HepG2 (cell line): ENCODE measurements around the gene TRMT5. TPM values are rescaled to one million over a fixed set of nuclear protein-coding genes. Genes with fewer than 3 reads are reported as not detected.

Experiments
- EP300 ChIP-seq, 3 experiments: sonication (generic) in 1 of 3; formaldehyde crosslinking in 1 of 3; IDR thresholded peaks; 2 replicates each; pipeline versions ENCODE4 v1.5.1 to v1.6.1; 2011 to 2020; ENCODE audit warnings: low read depth in 2 of 3, low read length in 2 of 3, borderline replicate concordance in 1 of 3, improper control_type of control experiment in 1 of 3, mild to moderate bottlenecking in 1 of 3, missing genetic modification reagents in 1 of 3, moderate library complexity in 1 of 3
- FOXP1 ChIP-seq, 2 experiments: fragments of 450-650 bp in 1 of 2; IDR thresholded peaks; 2 replicates each; pipeline ENCODE4 v1.6.1; 2017 to 2018; ENCODE audit warnings: antibody characterized with exemption in 1 of 2
- ISL2 ChIP-seq: sonication (generic); formaldehyde crosslinking; IDR thresholded peaks from 2 replicates; pipeline ENCODE4 v1.5.0; 2020; ENCODE audit warnings: missing genetic modification reagents
- KAT8 ChIP-seq: IDR thresholded peaks from 2 replicates; pipeline ENCODE4 v1.6.1; 2016; ENCODE audit warnings: missing genetic modification reagents, missing compliant biosample characterization
- LCORL ChIP-seq, 2 experiments: fragments of 450-650 bp in 1 of 2; sonication (generic) in 1 of 2; formaldehyde crosslinking in 1 of 2; IDR thresholded peaks; 2 replicates each; pipeline versions ENCODE4 v1.5.0 to v1.6.1; 2017 to 2020; ENCODE audit warnings: antibody characterized with exemption in 1 of 2, missing genetic modification reagents in 1 of 2
- MXI1 ChIP-seq: IDR thresholded peaks from 3 replicates; pipeline ENCODE4 v1.6.1; 2012; ENCODE audit warnings: low read depth, low read length, inconsistent platforms, borderline replicate concordance
- NR2F6 ChIP-seq, 2 experiments: IDR thresholded peaks; 2 replicates each; pipeline ENCODE4 v1.6.1; 2016; ENCODE audit warnings: antibody characterized with exemption in 1 of 2, mild to moderate bottlenecking in 1 of 2
- STAT5B ChIP-seq: sonication (generic); formaldehyde crosslinking; IDR thresholded peaks from 2 replicates; pipeline ENCODE4 v1.4.0; 2020; ENCODE audit warnings: missing genetic modification reagents
- TEAD2 ChIP-seq: sonication (generic); formaldehyde crosslinking; IDR thresholded peaks from 2 replicates; pipeline ENCODE4 v1.9.0; 2021; ENCODE audit warnings: missing genetic modification reagents
- TEAD3 ChIP-seq: optimal IDR thresholded peaks from 2 replicates; pipeline ENCODE3; 2016; ENCODE audit warnings: borderline replicate concordance
- XRCC5 ChIP-seq: fragments of 200-400 bp; formaldehyde crosslinking; optimal IDR thresholded peaks from 2 replicates; pipeline ENCODE3; 2017; ENCODE audit warnings: mild to moderate bottlenecking, low read length
- YY1 ChIP-seq: IDR thresholded peaks from 2 replicates; pipeline ENCODE4 v1.6.1; 2011; ENCODE audit warnings: low read length, low read depth, moderate library complexity, mild to moderate bottlenecking; ENCODE audit not compliant: insufficient read depth, insufficient replicate concordance
- ZBTB7B ChIP-seq: sonication (generic); formaldehyde crosslinking; IDR thresholded peaks from 2 replicates; pipeline ENCODE4 v1.4.0; 2020; ENCODE audit warnings: missing genetic modification reagents
- ZNF17 ChIP-seq: sonication (generic); formaldehyde crosslinking; IDR thresholded peaks from 2 replicates; pipeline ENCODE4 v1.5.0; 2020; ENCODE audit warnings: mild to moderate bottlenecking, missing genetic modification reagents
- ZSCAN21 ChIP-seq: sonication (generic); formaldehyde crosslinking; IDR thresholded peaks from 2 replicates; pipeline ENCODE4 v1.8.0; 2022; ENCODE audit warnings: mild to moderate bottlenecking, missing genetic modification reagents, moderate library complexity, borderline replicate concordance
- polyA plus RNA-seq, 8 experiments: library from polyadenylated mRNA; depleted of rRNA in 3 of 8; stranded (reverse) in 7 of 8; unstranded in 1 of 8; fragments of >200 nt; fragmentation: Illumina TruSeq in 4 of 8; extraction: Trizol in 4 of 8; gene quantifications; 2 replicates each; pipeline versions ENCODE4 v1.2.1 to v1.2.3, GENCODE V29; 2011 to 2016; ENCODE audit warnings: low read depth in 4 of 8, missing spikeins in 1 of 8, mixed read lengths in 1 of 8; ENCODE audit not compliant: insufficient read depth in 1 of 8
- total RNA-seq, 5 experiments: library from RNA; depleted of rRNA; stranded (reverse); fragments of >200 nt; fragmentation: Illumina TruSeq; extraction: Trizol; gene quantifications; 2 replicates each; pipeline ENCODE4 v1.2.3, GENCODE V29; 2016; ENCODE audit warnings: low read depth in 1 of 5
- TF ChIP-seq, protein P1 (sequence below): sonication (generic); formaldehyde crosslinking; IDR thresholded peaks from 2 replicates; pipeline ENCODE4 v1.5.1; 2020; ENCODE audit warnings: mild to moderate bottlenecking, missing genetic modification reagents, moderate library complexity
- TF ChIP-seq, protein P2 (sequence below): sonication (generic); formaldehyde crosslinking; IDR thresholded peaks from 2 replicates; pipeline ENCODE4; 2020; ENCODE audit warnings: missing genetic modification reagents, mild to moderate bottlenecking, borderline replicate concordance
- TF ChIP-seq, protein P3 (sequence below): sonication (generic); formaldehyde crosslinking; IDR thresholded peaks from 2 replicates; pipeline ENCODE4 v1.8.1; 2023; ENCODE audit warnings: mild to moderate bottlenecking, missing genetic modification reagents
- TF ChIP-seq, protein P4 (sequence below): sonication (generic); formaldehyde crosslinking; IDR thresholded peaks from 2 replicates; pipeline ENCODE4 v1.4.0; 2020; ENCODE audit warnings: missing genetic modification reagents

Gene TRMT5
- total and polyA plus RNA-seq, 2 of the 13 experiments (the other 11 are each of a cell fraction or from before 2014, with no cell fraction given) = 3.6 to 16.0 TPM

DNA sequence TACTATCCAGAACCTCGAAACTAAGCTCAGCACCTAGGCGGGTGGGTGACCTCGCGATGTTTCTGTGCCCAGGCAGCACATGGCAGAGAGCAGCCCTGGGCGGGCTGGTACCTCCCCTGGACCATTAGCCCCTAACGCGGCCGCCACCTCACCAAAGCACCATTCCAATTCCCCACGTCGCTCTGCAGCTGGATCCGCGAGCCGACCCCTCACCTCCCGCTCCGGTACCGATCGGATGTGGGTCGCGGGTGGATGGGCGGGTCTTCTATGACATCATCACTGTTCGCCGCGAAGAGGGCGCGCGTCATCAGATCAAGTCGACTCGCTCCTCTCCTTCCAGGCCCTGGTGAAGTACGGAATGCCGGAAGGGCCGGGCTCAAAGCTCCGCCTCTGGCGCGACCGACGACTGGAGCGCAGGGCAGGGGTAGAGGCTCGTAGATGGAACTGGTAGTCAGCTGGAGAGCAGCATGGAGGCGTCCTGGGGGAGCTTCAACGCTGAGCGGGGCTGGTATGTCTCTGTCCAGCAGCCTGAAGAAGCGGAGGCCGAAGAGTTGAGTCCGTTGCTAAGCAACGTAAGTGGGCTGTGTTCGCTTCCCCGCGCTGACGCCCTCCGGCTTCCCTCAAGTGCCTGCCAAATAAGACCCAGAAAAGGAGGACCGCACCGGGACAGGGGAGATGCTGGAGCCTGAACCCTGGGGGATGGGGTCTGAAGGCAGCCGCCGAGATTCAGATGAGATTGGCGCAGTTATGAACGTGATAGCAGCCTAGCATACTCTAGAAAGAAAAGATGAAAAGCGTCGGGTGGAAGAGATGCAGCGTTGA, at the start of gene TRMT5, which contains the start of gene SLC38A6 (continued):
- TF ChIP-seq, protein P1, sequence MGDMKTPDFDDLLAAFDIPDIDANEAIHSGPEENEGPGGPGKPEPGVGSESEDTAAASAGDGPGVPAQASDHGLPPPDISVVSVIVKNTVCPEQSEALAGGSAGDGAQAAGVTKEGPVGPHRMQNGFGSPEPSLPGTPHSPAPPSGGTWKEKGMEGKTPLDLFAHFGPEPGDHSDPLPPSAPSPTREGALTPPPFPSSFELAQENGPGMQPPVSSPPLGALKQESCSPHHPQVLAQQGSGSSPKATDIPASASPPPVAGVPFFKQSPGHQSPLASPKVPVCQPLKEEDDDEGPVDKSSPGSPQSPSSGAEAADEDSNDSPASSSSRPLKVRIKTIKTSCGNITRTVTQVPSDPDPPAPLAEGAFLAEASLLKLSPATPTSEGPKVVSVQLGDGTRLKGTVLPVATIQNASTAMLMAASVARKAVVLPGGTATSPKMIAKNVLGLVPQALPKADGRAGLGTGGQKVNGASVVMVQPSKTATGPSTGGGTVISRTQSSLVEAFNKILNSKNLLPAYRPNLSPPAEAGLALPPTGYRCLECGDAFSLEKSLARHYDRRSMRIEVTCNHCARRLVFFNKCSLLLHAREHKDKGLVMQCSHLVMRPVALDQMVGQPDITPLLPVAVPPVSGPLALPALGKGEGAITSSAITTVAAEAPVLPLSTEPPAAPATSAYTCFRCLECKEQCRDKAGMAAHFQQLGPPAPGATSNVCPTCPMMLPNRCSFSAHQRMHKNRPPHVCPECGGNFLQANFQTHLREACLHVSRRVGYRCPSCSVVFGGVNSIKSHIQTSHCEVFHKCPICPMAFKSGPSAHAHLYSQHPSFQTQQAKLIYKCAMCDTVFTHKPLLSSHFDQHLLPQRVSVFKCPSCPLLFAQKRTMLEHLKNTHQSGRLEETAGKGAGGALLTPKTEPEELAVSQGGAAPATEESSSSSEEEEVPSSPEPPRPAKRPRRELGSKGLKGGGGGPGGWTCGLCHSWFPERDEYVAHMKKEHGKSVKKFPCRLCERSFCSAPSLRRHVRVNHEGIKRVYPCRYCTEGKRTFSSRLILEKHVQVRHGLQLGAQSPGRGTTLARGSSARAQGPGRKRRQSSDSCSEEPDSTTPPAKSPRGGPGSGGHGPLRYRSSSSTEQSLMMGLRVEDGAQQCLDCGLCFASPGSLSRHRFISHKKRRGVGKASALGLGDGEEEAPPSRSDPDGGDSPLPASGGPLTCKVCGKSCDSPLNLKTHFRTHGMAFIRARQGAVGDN (CRISPR knock-in tag) = peak; percentile 93
- peak; percentile 16 to 43; a peak in 2 of 4 replicates for TF ChIP-seq EP300 (IDR thresholded peaks at IDR 0.05; ENCODE audit: low read depth in 2 of 2, low read length in 2 of 2)
- no peak for TF ChIP-seq EP300 (CRISPR knock-in tag; IDR thresholded peaks at IDR 0.05; ENCODE audit: borderline replicate concordance)
- TF ChIP-seq, protein P2, sequence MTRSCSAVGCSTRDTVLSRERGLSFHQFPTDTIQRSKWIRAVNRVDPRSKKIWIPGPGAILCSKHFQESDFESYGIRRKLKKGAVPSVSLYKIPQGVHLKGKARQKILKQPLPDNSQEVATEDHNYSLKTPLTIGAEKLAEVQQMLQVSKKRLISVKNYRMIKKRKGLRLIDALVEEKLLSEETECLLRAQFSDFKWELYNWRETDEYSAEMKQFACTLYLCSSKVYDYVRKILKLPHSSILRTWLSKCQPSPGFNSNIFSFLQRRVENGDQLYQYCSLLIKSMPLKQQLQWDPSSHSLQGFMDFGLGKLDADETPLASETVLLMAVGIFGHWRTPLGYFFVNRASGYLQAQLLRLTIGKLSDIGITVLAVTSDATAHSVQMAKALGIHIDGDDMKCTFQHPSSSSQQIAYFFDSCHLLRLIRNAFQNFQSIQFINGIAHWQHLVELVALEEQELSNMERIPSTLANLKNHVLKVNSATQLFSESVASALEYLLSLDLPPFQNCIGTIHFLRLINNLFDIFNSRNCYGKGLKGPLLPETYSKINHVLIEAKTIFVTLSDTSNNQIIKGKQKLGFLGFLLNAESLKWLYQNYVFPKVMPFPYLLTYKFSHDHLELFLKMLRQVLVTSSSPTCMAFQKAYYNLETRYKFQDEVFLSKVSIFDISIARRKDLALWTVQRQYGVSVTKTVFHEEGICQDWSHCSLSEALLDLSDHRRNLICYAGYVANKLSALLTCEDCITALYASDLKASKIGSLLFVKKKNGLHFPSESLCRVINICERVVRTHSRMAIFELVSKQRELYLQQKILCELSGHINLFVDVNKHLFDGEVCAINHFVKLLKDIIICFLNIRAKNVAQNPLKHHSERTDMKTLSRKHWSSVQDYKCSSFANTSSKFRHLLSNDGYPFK (CRISPR knock-in tag) = peak; percentile 87; the same call in 1 of the 2 replicates
- no peak for TF ChIP-seq LCORL (IDR thresholded peaks at IDR 0.05)
- no peak for TF ChIP-seq LCORL (CRISPR knock-in tag; IDR thresholded peaks at IDR 0.05)
- TF ChIP-seq YY1 = no peak
- TF ChIP-seq, protein P3, sequence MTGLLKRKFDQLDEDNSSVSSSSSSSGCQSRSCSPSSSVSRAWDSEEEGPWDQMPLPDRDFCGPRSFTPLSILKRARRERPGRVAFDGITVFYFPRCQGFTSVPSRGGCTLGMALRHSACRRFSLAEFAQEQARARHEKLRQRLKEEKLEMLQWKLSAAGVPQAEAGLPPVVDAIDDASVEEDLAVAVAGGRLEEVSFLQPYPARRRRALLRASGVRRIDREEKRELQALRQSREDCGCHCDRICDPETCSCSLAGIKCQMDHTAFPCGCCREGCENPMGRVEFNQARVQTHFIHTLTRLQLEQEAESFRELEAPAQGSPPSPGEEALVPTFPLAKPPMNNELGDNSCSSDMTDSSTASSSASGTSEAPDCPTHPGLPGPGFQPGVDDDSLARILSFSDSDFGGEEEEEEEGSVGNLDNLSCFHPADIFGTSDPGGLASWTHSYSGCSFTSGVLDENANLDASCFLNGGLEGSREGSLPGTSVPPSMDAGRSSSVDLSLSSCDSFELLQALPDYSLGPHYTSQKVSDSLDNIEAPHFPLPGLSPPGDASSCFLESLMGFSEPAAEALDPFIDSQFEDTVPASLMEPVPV (CRISPR knock-in tag) = peak; percentile 20; the same call in 1 of the 2 replicates
- no peak for TF ChIP-seq TEAD2 (CRISPR knock-in tag)
- peak; percentile 74 for TF ChIP-seq TEAD3 (CRISPR knock-in tag)
- TF ChIP-seq ISL2 (CRISPR knock-in tag) = no peak
- TF ChIP-seq, protein P4, sequence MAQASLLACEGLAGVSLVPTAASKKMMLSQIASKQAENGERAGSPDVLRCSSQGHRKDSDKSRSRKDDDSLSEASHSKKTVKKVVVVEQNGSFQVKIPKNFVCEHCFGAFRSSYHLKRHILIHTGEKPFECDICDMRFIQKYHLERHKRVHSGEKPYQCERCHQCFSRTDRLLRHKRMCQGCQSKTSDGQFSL = no peak
- peak; percentile 17; the same call in 1 of the 2 replicates for TF ChIP-seq ZBTB7B (CRISPR knock-in tag)
- TF ChIP-seq ZNF17 = no peak
- peak; percentile 70 for TF ChIP-seq XRCC5
- peak; percentile 73; the same call in 1 of the 2 replicates for TF ChIP-seq ZSCAN21 (CRISPR knock-in tag)
- TF ChIP-seq FOXP1 (IDR thresholded peaks at IDR 0.05) = no peak
- no peak for TF ChIP-seq FOXP1 (CRISPR knock-in tag; IDR thresholded peaks at IDR 0.05)
- TF ChIP-seq NR2F6 (IDR thresholded peaks at IDR 0.05) = peak; percentile 14; the same call in 1 of the 2 replicates
- peak; percentile 51 for TF ChIP-seq NR2F6 (CRISPR knock-in tag; IDR thresholded peaks at IDR 0.05)
- TF ChIP-seq MXI1 = peak; percentile 77; the same call in 1 of the 3 replicates
- no peak for TF ChIP-seq STAT5B (CRISPR knock-in tag)
- TF ChIP-seq KAT8 (CRISPR knock-in tag) = peak; percentile 97
